Measurements from ENCODE around the gene ADRA2B. TPM values are rescaled to one million over a fixed set of nuclear protein-coding genes. Genes with fewer than 3 reads are reported as not detected.

ADRA2B gene
- total and polyA plus RNA-seq, 8 donors: 0.15 to 2.9 (median 0.44) TPM; not detected in 2

- intact Hi-C loops (cut with DNase I; ENCODE audit: low total_unique reads): no loop called here
- DNase-seq: peak in 1 of 2 donors; percentile 22
- no peaks in the 10 kb centered on the region for H3K36me3 ChIP-seq
- H3K4me1 ChIP-seq: peaks cover 29 to 42% (median 35%) of the 10 kb centered on the region in 4 donors
- no peak overlapping the region for H3K27ac ChIP-seq
- H3K4me3 ChIP-seq: no peak overlapping the region
- H3K9me3 ChIP-seq: no peaks in the 10 kb centered on the region
- H3K27me3 ChIP-seq: no peaks in the 10 kb centered on the region
- 79 to 92% (median 80%) methylated on average over 12 of the region's 12 CpGs for WGBS, 5 donors
- no peak for TF ChIP-seq POLR2AphosphoS5 (IDR thresholded peaks at IDR 0.05)
- TF ChIP-seq EP300 (IDR thresholded peaks at IDR 0.05): no peak
- no peak for TF ChIP-seq CTCF (IDR thresholded peaks at IDR 0.05)
- TF ChIP-seq POLR2A (IDR thresholded peaks at IDR 0.05): no peak
These were observed 26.0 kb downstream of the ADRA2B start for GRCh38 chr2:96090196-96090926.

GRCh38 chr2:96089356-96090195 is 26.8 kb downstream of the ADRA2B start:
- Histone ChIP-seq H3K9me3 (no peaks in the 10 kb centered on the region), H3K36me3 (no peaks in the 10 kb centered on the region), H3K4me3 (no peak overlapping the region), H3K27me3 (no peaks in the 10 kb centered on the region), H3K4me1 (peaks cover 29 to 36% (median 35%) of the 10 kb centered on the region in 4 donors), H3K27ac (no peak overlapping the region)
- DNase-seq: peak; percentile 62 to 68
- TF ChIP-seq POLR2A (IDR thresholded peaks at IDR 0.05) (no peak), CTCF (IDR thresholded peaks at IDR 0.05) (no peak), POLR2AphosphoS5 (IDR thresholded peaks at IDR 0.05) (no peak), EP300 (IDR thresholded peaks at IDR 0.05) (no peak)
- intact Hi-C loops (cut with DNase I; ENCODE audit: low total_unique reads): no loop called here
- 38 to 66% (median 59%) methylated on average over 14 to 22 of the region's 22 CpGs for WGBS, 5 donors

- no peak for TF ChIP-seq POLR2AphosphoS5 (IDR thresholded peaks at IDR 0.05)
- TF ChIP-seq EP300 (IDR thresholded peaks at IDR 0.05): no peak
- TF ChIP-seq POLR2A (IDR thresholded peaks at IDR 0.05): no peak
- TF ChIP-seq CTCF (IDR thresholded peaks at IDR 0.05): no peak
- no peaks in the 10 kb centered on the region for H3K9me3 ChIP-seq
- no peak overlapping the region for H3K4me3 ChIP-seq
- WGBS, 5 donors: 77 to 81% (median 79%) methylated on average over 9 to 19 of the region's 19 CpGs
- H3K36me3 ChIP-seq: no peaks in the 10 kb centered on the region
- intact Hi-C loops (cut with DNase I; ENCODE audit: low total_unique reads): no loop called here
- no peaks in the 10 kb centered on the region for H3K27me3 ChIP-seq
- H3K4me1 ChIP-seq: peaks cover 29 to 36% (median 35%) of the 10 kb centered on the region in 4 donors
- no peak overlapping the region for H3K27ac ChIP-seq
- peak in 1 of 2 donors; percentile 23 for DNase-seq
These were observed 27.7 kb downstream of the ADRA2B start for GRCh38 chr2:96088340-96089335.

Measured in stomach (tissue), 9 donors.